MM.1S (cell line): ENCODE results near the gene PGLYRP1.

ENCODE experiments used
- DNase-seq: peaks from one replicate; pipeline ENCODE4 v3.0.0-alpha.2; 2015
- H2AFZ ChIP-seq: fragments of 300-600 bp; sonication (generic); 2 replicates; pipeline ENCODE4 v1.6.0; 2016; ENCODE audit warnings: antibody characterized with exemption, low read length
- H3F3A ChIP-seq: fragments of 300-600 bp; sonication (generic); 2 replicates; pipeline ENCODE4 v1.6.1; 2016; ENCODE audit warnings: mild to moderate bottlenecking, antibody characterized with exemption, low read length, moderate library complexity, mixed read lengths; ENCODE audit not compliant: insufficient read depth
- H3K27ac ChIP-seq: fragments of 300-600 bp; sonication (generic); 2 replicates; pipeline ENCODE4 v1.5.1; 2016; ENCODE audit warnings: mild to moderate bottlenecking, low read length
- H3K27me3 ChIP-seq: fragments of 300-600 bp; sonication (generic); replicated peaks from 2 replicates; pipeline ENCODE4 v1.6.0; 2016; ENCODE audit warnings: low read length; ENCODE audit not compliant: insufficient read depth
- H3K36me3 ChIP-seq: fragments of 300-600 bp; sonication (generic); replicated peaks from 2 replicates; pipeline ENCODE4 v1.6.1; 2016; ENCODE audit warnings: mild to moderate bottlenecking, low read length, mixed read lengths; ENCODE audit not compliant: insufficient read depth
- H3K4me1 ChIP-seq: fragments of 300-600 bp; sonication (generic); 2 replicates; pipeline ENCODE4 v1.6.1; 2016; ENCODE audit warnings: low read length, mixed read lengths
- H3K4me2 ChIP-seq: fragments of 300-600 bp; sonication (generic); 2 replicates; pipeline ENCODE4 v1.6.0; 2016; ENCODE audit warnings: low read depth, low read length
- H3K4me3 ChIP-seq: fragments of 300-600 bp; sonication (generic); 2 replicates; pipeline ENCODE4 v1.5.1; 2016; ENCODE audit warnings: low read length, mixed read lengths
- H3K79me2 ChIP-seq: fragments of 300-600 bp; sonication (generic); 2 replicates; pipeline ENCODE4 v1.6.1; 2016; ENCODE audit warnings: mixed run types, low read length, mixed read lengths
- H3K9ac ChIP-seq: fragments of 300-600 bp; sonication (generic); 2 replicates; pipeline ENCODE4 v1.6.1; 2016; ENCODE audit warnings: low read length, mixed read lengths
- H3K9me2 ChIP-seq: fragments of 300-600 bp; sonication (generic); replicated peaks from 2 replicates; pipeline ENCODE4 v1.6.1; 2016; ENCODE audit warnings: mild to moderate bottlenecking, low read length, mixed read lengths; ENCODE audit not compliant: insufficient read depth
- H3K9me3 ChIP-seq: fragments of 300-600 bp; sonication (generic); replicated peaks from 2 replicates; pipeline ENCODE4 v1.6.1; 2016; ENCODE audit warnings: mild to moderate bottlenecking, low read length, mixed read lengths; ENCODE audit not compliant: insufficient read depth
- H4K20me1 ChIP-seq: fragments of 300-600 bp; sonication (generic); 2 replicates; pipeline ENCODE4 v1.6.1; 2016; ENCODE audit warnings: mild to moderate bottlenecking, low read length, moderate library complexity, mixed read lengths; ENCODE audit not compliant: insufficient read depth
- EZH2 ChIP-seq: fragments of 300-600 bp; sonication (generic); optimal IDR thresholded peaks from 2 replicates; pipeline ENCODE3; 2017; ENCODE audit warnings: low read depth, mild to moderate bottlenecking, antibody characterized with exemption, low read length, mixed read lengths
- EZH2phosphoT487 ChIP-seq: fragments of 300-600 bp; sonication (generic); IDR thresholded peaks from 2 replicates; pipeline ENCODE4 v1.6.1; 2018; ENCODE audit warnings: antibody characterized with exemption, low read length
- TF ChIP-seq, protein P1 (sequence below): fragments of 300-600 bp; sonication (generic); IDR thresholded peaks from 2 replicates; pipeline ENCODE4 v1.5.1; 2016; ENCODE audit warnings: antibody characterized with exemption, low read length, mixed read lengths

PGLYRP1 gene

DNA sequence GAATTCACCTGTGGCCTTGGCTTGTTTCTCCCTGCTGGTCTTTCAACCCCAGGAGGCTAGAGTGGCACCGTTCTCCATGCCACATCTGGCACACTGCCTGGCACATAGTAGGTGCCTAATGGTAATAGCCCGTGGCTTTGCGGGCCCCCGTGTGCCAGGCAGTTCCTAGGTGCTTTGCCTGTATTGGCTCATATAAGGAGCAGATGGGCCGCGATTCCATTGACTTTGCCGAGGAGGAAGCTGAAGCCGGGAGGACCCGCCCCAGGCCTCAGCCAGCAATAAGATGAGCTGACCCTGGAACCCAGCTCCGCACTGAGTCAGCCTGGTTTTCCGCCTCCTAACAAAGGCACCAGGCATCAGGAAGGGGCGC, 807 bp downstream of the PGLYRP1 start:
- Histone ChIP-seq H2AFZ (no peak overlapping the region), H3F3A (no peaks in the 10 kb centered on the region), H3K9me3 (no peaks in the 10 kb centered on the region), H3K27me3 (no peaks in the 10 kb centered on the region), H3K9me2 (no peaks in the 10 kb centered on the region), H3K79me2 (no peaks in the 10 kb centered on the region), H3K4me2 (no peak overlapping the region), H3K9ac (no peak overlapping the region), H3K27ac (no peak overlapping the region), H3K36me3 (no peaks in the 10 kb centered on the region), H3K4me1 (0 out of 2 replicates have a peak, but pooled peaks cover 2% of the 10 kb centered on the region), H3K4me3 (no peak overlapping the region), H4K20me1 (no peaks in the 10 kb centered on the region)
- no peak for DNase-seq
- TF ChIP-seq EZH2 (no peak), EZH2phosphoT487 (no peak)
- TF ChIP-seq, protein P1, sequence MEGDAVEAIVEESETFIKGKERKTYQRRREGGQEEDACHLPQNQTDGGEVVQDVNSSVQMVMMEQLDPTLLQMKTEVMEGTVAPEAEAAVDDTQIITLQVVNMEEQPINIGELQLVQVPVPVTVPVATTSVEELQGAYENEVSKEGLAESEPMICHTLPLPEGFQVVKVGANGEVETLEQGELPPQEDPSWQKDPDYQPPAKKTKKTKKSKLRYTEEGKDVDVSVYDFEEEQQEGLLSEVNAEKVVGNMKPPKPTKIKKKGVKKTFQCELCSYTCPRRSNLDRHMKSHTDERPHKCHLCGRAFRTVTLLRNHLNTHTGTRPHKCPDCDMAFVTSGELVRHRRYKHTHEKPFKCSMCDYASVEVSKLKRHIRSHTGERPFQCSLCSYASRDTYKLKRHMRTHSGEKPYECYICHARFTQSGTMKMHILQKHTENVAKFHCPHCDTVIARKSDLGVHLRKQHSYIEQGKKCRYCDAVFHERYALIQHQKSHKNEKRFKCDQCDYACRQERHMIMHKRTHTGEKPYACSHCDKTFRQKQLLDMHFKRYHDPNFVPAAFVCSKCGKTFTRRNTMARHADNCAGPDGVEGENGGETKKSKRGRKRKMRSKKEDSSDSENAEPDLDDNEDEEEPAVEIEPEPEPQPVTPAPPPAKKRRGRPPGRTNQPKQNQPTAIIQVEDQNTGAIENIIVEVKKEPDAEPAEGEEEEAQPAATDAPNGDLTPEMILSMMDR = no peak

DNA sequence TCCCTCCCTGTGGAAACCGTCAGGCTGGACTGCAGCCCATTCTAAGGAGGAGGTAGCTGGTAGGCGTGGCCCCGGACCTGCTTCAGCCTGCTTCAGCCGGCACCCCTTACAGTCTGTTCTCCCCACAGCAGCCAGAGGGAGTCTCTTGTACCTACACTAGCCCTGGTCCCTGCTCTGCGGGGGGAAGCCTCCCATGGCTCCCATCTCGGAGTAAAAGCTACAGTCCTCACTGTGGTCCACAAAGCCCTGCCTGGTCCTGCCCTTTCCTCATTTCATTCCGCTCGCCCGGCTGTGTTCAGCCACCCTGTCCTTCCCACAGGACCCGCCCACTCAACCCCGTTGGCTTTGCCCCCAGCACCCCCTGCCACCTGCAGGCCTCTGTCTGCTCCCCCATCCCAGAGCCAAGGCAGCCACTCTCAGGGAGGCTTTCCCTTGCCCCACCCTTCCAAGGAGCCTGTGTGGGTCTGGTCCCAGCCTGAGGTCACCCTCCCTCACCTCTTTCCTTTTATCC, 1.3 kb downstream of the PGLYRP1 start:
- H3K36me3 ChIP-seq = no peaks in the 10 kb centered on the region
- H3K4me2 ChIP-seq = no peak overlapping the region
- H3K4me3 ChIP-seq = no peak overlapping the region
- no peaks in the 10 kb centered on the region for H3K9me3 ChIP-seq
- no peak overlapping the region for H3K9ac ChIP-seq
- no peak overlapping the region for H2AFZ ChIP-seq
- H3K79me2 ChIP-seq = no peaks in the 10 kb centered on the region
- H3K27ac ChIP-seq = no peak overlapping the region
- no peaks in the 10 kb centered on the region for H3K27me3 ChIP-seq
- H3K9me2 ChIP-seq = no peaks in the 10 kb centered on the region
- no peaks in the 10 kb centered on the region for H3F3A ChIP-seq
- no peak for DNase-seq
- 0 out of 2 replicates have a peak, but pooled peaks cover 4% of the 10 kb centered on the region for H3K4me1 ChIP-seq
- TF ChIP-seq EZH2phosphoT487 (no peak), EZH2 (no peak)
- TF ChIP-seq, protein P1 = no peak
- no peaks in the 10 kb centered on the region for H4K20me1 ChIP-seq

DNA sequence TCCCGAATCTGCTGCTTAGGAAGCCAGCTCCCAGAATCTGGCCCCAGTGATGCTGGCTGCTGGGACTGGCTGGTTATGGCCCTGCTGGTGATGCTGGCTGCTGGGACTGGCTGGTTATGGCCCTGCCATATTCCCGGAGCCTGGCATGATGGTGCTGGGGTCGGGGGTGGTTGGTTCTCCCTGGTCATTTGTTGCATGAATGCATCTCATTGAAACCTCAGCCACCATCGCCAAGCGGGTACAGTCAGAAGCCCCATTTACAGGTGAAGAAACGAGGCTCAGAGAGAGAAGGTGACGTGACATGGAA, 2.1 kb downstream of the PGLYRP1 start:
- Histone ChIP-seq H3K4me2 (no peak overlapping the region), H3K4me3 (no peak overlapping the region), H3K36me3 (no peaks in the 10 kb centered on the region), H3K9me2 (no peaks in the 10 kb centered on the region), H3K9ac (no peak overlapping the region), H3F3A (no peaks in the 10 kb centered on the region; the same call in 1 of the 2 replicates), H2AFZ (no peak overlapping the region), H3K27me3 (no peaks in the 10 kb centered on the region), H3K9me3 (no peaks in the 10 kb centered on the region), H3K4me1 (0 out of 2 replicates have a peak, but pooled peaks cover 4% of the 10 kb centered on the region), H4K20me1 (no peaks in the 10 kb centered on the region), H3K27ac (no peak overlapping the region), H3K79me2 (no peaks in the 10 kb centered on the region)
- TF ChIP-seq EZH2phosphoT487 = no peak
- TF ChIP-seq, protein P1 = no peak
- TF ChIP-seq EZH2 = no peak
- DNase-seq = no peak
